A549 (cell line): Measurements from ENCODE around the gene PTPRE. TPM values are rescaled to one million over a fixed set of nuclear protein-coding genes. Genes with fewer than 3 reads are reported as not detected.

Experiments
- ATAC-seq, 2 experiments: fragments of 200-7000 bp in 1 of 2; fragments of >200 bp in 1 of 2; cut with Nextera tagmentation in 1 of 2; cut with Tn5 transposase in 1 of 2; 3 replicates each; pipeline versions ENCODE4 v1.8.0 to v1.9.1; 2018 to 2020; ENCODE audit warnings: mild to moderate bottlenecking in 1 of 2, moderate library complexity in 1 of 2
- CTCF ChIA-PET: fragments of 300-600 bp; sonication (Branson Sonifier 250); formaldehyde crosslinking; extraction: SDS; loops from one replicate; lab custom pipeline; 2021; ENCODE audit warnings: antibody characterized with exemption, inconsistent platforms; lab: Yijun Ruan, JAX
- POLR2A ChIA-PET: fragments of 350-600 bp; formaldehyde crosslinking; extraction: SDS; loops from one replicate; lab custom pipeline; 2021; ENCODE audit warnings: antibody characterized with exemption, inconsistent platforms; lab: Yijun Ruan, JAX
- DNase-seq, 2 experiments: peaks; one replicate each; pipeline versions ENCODE4 v3.0.0 to v3.0.0-alpha.2; 2011 to 2016; ENCODE audit warnings: low read depth in 1 of 2, low spot score in 1 of 2
- FAIRE-seq: peaks from 2 replicates; lab custom pipeline; 2011; peaks lifted over from hg19 to GRCh38; lab: Jason Lieb, UNC
- H3K27ac ChIP-seq, 2 experiments: fragments of >200 bp; sonication (Bioruptor Twin); formaldehyde crosslinking; 3 replicates each; pipeline ENCODE4 v1.5.1; 2016 to 2017
- H3K4me1 ChIP-seq: fragments of >200 bp; sonication (Bioruptor Twin); formaldehyde crosslinking; 3 replicates; pipeline ENCODE4 v1.6.1; 2016
- H3K4me2 ChIP-seq: fragments of >200 bp; sonication (Bioruptor Twin); formaldehyde crosslinking; 3 replicates; pipeline ENCODE4 v1.6.1; 2016
- H3K4me3 ChIP-seq: fragments of >200 bp; sonication (Bioruptor Twin); formaldehyde crosslinking; 3 replicates; pipeline ENCODE4 v1.5.1; 2016
- H3K9me3 ChIP-seq: fragments of >200 bp; sonication (Bioruptor Twin); formaldehyde crosslinking; 3 replicates; pipeline ENCODE4 v1.6.1; 2016
- ATOH8 ChIP-seq: fragments of 250-450 bp; sonication (Bioruptor Pico); IDR thresholded peaks from 2 replicates; pipeline ENCODE4 v1.5.0; 2020; ENCODE audit warnings: low read depth, mild to moderate bottlenecking, moderate library complexity
- BCL3 ChIP-seq: fragments of >200 bp; sonication (Bioruptor Twin); formaldehyde crosslinking; IDR thresholded peaks from 3 replicates; pipeline ENCODE4 v1.6.1; 2016
- CBX8 ChIP-seq: fragments of 200-600 bp; sonication (generic); IDR thresholded peaks from 2 replicates; pipeline ENCODE4 v1.6.1; 2016
- CEBPB ChIP-seq, 2 experiments: fragments of >200 bp in 1 of 2; sonication (Bioruptor Twin) in 1 of 2; formaldehyde crosslinking in 1 of 2; IDR thresholded peaks; 2 replicates each; pipeline ENCODE4 v1.6.1; 2012 to 2016
- CHD4 ChIP-seq: fragments of 200-600 bp; sonication (generic); IDR thresholded peaks from 2 replicates; pipeline ENCODE4 v1.6.1; 2016; ENCODE audit warnings: antibody characterized with exemption, mild to moderate bottlenecking, borderline replicate concordance
- CTCF ChIP-seq: fragments of >200 bp; sonication (Bioruptor Twin); formaldehyde crosslinking; IDR thresholded peaks from 3 replicates; pipeline ENCODE4 v1.5.1; 2016
- E2F6 ChIP-seq: IDR thresholded peaks from 2 replicates; pipeline ENCODE4 v1.6.1; 2012; ENCODE audit warnings: low read depth, borderline replicate concordance
- EHMT2 ChIP-seq: fragments of 200-600 bp; sonication (generic); IDR thresholded peaks from 2 replicates; pipeline ENCODE4 v1.6.1; 2016; ENCODE audit warnings: antibody characterized with exemption, low read depth, mild to moderate bottlenecking, moderate library complexity
- EP300 ChIP-seq, 2 experiments: fragments of >200 bp; sonication (Bioruptor Twin); formaldehyde crosslinking; IDR thresholded peaks; 2 replicates in 1 of 2; 3 replicates in 1 of 2; pipeline ENCODE4 v1.6.1; 2016 to 2017
- FOSB ChIP-seq: fragments of 250-450 bp; sonication (Bioruptor Pico); IDR thresholded peaks from 2 replicates; pipeline ENCODE4 v1.5.0; 2020; ENCODE audit warnings: mild to moderate bottlenecking, moderate library complexity
- FOSL2 ChIP-seq, 2 experiments: fragments of 450-650 bp in 1 of 2; fragments of >200 bp in 1 of 2; sonication (Bioruptor Twin) in 1 of 2; formaldehyde crosslinking; IDR thresholded peaks; 2 replicates each; pipeline versions ENCODE4 v1.5.0 to v1.6.1; 2016 to 2020; ENCODE audit warnings: mild to moderate bottlenecking in 1 of 2, moderate library complexity in 1 of 2
- FOXS1 ChIP-seq: fragments of 250-450 bp; sonication (Bioruptor Pico); IDR thresholded peaks from 2 replicates; pipeline ENCODE4 v1.5.0; 2020; ENCODE audit warnings: mild to moderate bottlenecking, moderate library complexity
- GATA3 ChIP-seq: IDR thresholded peaks from 2 replicates; pipeline ENCODE4 v1.6.1; 2012; ENCODE audit warnings: borderline replicate concordance
- HOXA7 ChIP-seq: fragments of 250-450 bp; sonication (Bioruptor Pico); IDR thresholded peaks from 2 replicates; pipeline ENCODE4 v1.5.0; 2020; ENCODE audit warnings: mild to moderate bottlenecking, moderate library complexity
- HOXB5 ChIP-seq: fragments of 250-450 bp; sonication (Bioruptor Pico); IDR thresholded peaks from 2 replicates; pipeline ENCODE4 v1.5.0; 2020; ENCODE audit warnings: mild to moderate bottlenecking, moderate library complexity
- JUN ChIP-seq, 2 experiments: fragments of >200 bp; sonication (Bioruptor Twin); formaldehyde crosslinking; IDR thresholded peaks; 2 replicates in 1 of 2; 3 replicates in 1 of 2; pipeline ENCODE4 v1.6.1; 2016 to 2017
- JUNB ChIP-seq: fragments of >200 bp; sonication (Bioruptor Twin); formaldehyde crosslinking; IDR thresholded peaks from 2 replicates; pipeline ENCODE4 v1.6.1; 2016
- KDM1A ChIP-seq: fragments of 200-600 bp; sonication (generic); IDR thresholded peaks from 2 replicates; pipeline ENCODE4 v1.6.1; 2016; ENCODE audit warnings: low read depth, mild to moderate bottlenecking
- MAFK ChIP-seq: fragments of 450-650 bp; IDR thresholded peaks from 2 replicates; pipeline ENCODE4 v1.6.1; 2014; ENCODE audit not compliant: partially characterized antibody
- MAX ChIP-seq: IDR thresholded peaks from 2 replicates; pipeline ENCODE4 v1.6.1; 2012
- MAZ ChIP-seq: fragments of 150-350 bp; IDR thresholded peaks from 2 replicates; pipeline ENCODE4 v1.6.1; 2014; ENCODE audit warnings: antibody characterized with exemption, low read depth, low read length, borderline replicate concordance
- PHF8 ChIP-seq: fragments of 200-600 bp; sonication (generic); IDR thresholded peaks from 2 replicates; pipeline ENCODE4 v1.6.1; 2016; ENCODE audit warnings: low read depth, mild to moderate bottlenecking, antibody characterized with exemption, moderate library complexity, borderline replicate concordance
- POLR2A ChIP-seq: IDR thresholded peaks from 2 replicates; pipeline ENCODE4 v1.6.1; 2012; ENCODE audit warnings: mild to moderate bottlenecking, low read length
- RNF2 ChIP-seq: fragments of 200-600 bp; sonication (generic); IDR thresholded peaks from 2 replicates; pipeline ENCODE4 v1.6.1; 2016; ENCODE audit warnings: low read depth, mild to moderate bottlenecking, antibody characterized with exemption, moderate library complexity, borderline replicate concordance
- SREBF2 ChIP-seq: fragments of 450-650 bp; IDR thresholded peaks from 2 replicates; pipeline ENCODE4 v1.6.1; 2014; ENCODE audit warnings: mild to moderate bottlenecking, moderate library complexity
- TFCP2L1 ChIP-seq: fragments of 250-450 bp; sonication (Bioruptor Pico); IDR thresholded peaks from 2 replicates; pipeline ENCODE4 v1.5.0; 2021; ENCODE audit warnings: mild to moderate bottlenecking
- ZFP36 ChIP-seq: fragments of 450-650 bp; IDR thresholded peaks from 2 replicates; pipeline ENCODE4 v1.6.1; 2014; ENCODE audit warnings: borderline replicate concordance; ENCODE audit not compliant: partially characterized antibody
- ZNF302 ChIP-seq: fragments of 250-450 bp; sonication (Bioruptor Pico); IDR thresholded peaks from 2 replicates; pipeline ENCODE4 v1.9.0; 2021; ENCODE audit warnings: inconsistent platforms, mild to moderate bottlenecking, moderate library complexity
- ZSCAN20 ChIP-seq: fragments of 250-450 bp; sonication (Bioruptor Pico); IDR thresholded peaks from 2 replicates; pipeline ENCODE4 v1.8.0; 2022; ENCODE audit warnings: mild to moderate bottlenecking, moderate library complexity
- WGBS: methylation state at CpG from one replicate; pipeline ENCODE4 v1.1.6; 2017; ENCODE audit errors: missing lambda C conversion rate; 5-methylcytosine and 5-hydroxymethylcytosine counted together
- polyA plus RNA-seq, 4 experiments: library from polyadenylated mRNA; depleted of rRNA in 3 of 4; stranded (reverse); fragments of >200 nt; fragmentation: RNase III in 1 of 4; extraction: RNeasy Plus Mini Kit Qiagen cat#74134 plus additional on column Dnase treatment in 1 of 4; gene quantifications; 2 replicates in 3 of 4; 3 replicates in 1 of 4; pipeline ENCODE4 v1.2.3, GENCODE V29; 2011 to 2017

Gene PTPRE
- polyA plus RNA-seq, 2 of the 4 experiments (the other 2 are of a cell fraction) = 0.31 to 1.5 TPM

- TF ChIP-seq JUN (IDR thresholded peaks at IDR 0.05) = no peak
- TF ChIP-seq SREBF2 = no peak
- TF ChIP-seq GATA3 = no peak
Measured at GRCh38 chr10:127875449-127875765, 31.5 kb upstream of the PTPRE start (continued).

GRCh38 chr10:127875916-127876315 is 31.0 kb upstream of the PTPRE start:
- no peak for ATAC-seq
- Histone ChIP-seq H3K4me1 (no peaks in the 10 kb centered on the region), H3K9me3 (no peaks in the 10 kb centered on the region), H3K4me3 (no peak overlapping the region), H3K4me2 (no peak overlapping the region), H3K27ac (no peak overlapping the region)
- TF ChIP-seq CEBPB (IDR thresholded peaks at IDR 0.05) = no peak
- TF ChIP-seq TFCP2L1 (CRISPR knock-in tag) = no peak
- no peak for TF ChIP-seq SREBF2
- TF ChIP-seq ZFP36 = no peak
- no peak for TF ChIP-seq FOSL2 (IDR thresholded peaks at IDR 0.05)
- TF ChIP-seq FOSL2 (CRISPR knock-in tag; IDR thresholded peaks at IDR 0.05) = no peak
- no peak for TF ChIP-seq FOSB (CRISPR knock-in tag)
- TF ChIP-seq POLR2A = no peak
- TF ChIP-seq CHD4 = no peak
- TF ChIP-seq PHF8 = no peak
- no peak for TF ChIP-seq JUNB
- no peak for TF ChIP-seq EHMT2
- POLR2A ChIA-PET = no interaction called here
- CTCF ChIA-PET = interaction anchor here (0.9 to 1.7 kb wide), 3 partner anchors 22 to 136 kb away, joined by 3 to 5 read pairs (median 3); no protein-coding TSS in a partner anchor
- 46% methylated on average over 5 of the region's 5 CpGs for WGBS
- DNase-seq = no peak
- FAIRE-seq = no peak

- FAIRE-seq (no peak), DNase-seq (no peak), ATAC-seq (no peak)
- no peak overlapping the region for H3K27ac ChIP-seq
- no peak overlapping the region for H3K4me2 ChIP-seq
- WGBS = 41% methylated on average over 4 of the region's 4 CpGs
- no peak for TF ChIP-seq ATOH8 (CRISPR knock-in tag)
- no peak for TF ChIP-seq BCL3
- no peak for TF ChIP-seq CBX8
- no peak for TF ChIP-seq KDM1A
- TF ChIP-seq RNF2 = no peak
- TF ChIP-seq ZSCAN20 (CRISPR knock-in tag) = no peak
- TF ChIP-seq HOXA7 (CRISPR knock-in tag) = no peak
- no peak for TF ChIP-seq E2F6
- no peak for TF ChIP-seq CTCF
- TF ChIP-seq HOXB5 (CRISPR knock-in tag) = no peak
- no peak for TF ChIP-seq MAX
- no peak for TF ChIP-seq ZNF302
- TF ChIP-seq MAZ = no peak
- TF ChIP-seq MAFK = no peak
- no peak for TF ChIP-seq SREBF2
- TF ChIP-seq FOXS1 (CRISPR knock-in tag) = no peak
- no peak for TF ChIP-seq EP300 (IDR thresholded peaks at IDR 0.05)
- TF ChIP-seq, all 56 proteins: peak for 0
- Histone ChIP-seq H3K4me1 (no peaks in the 10 kb centered on the region), H3K4me3 (no peak overlapping the region), H3K9me3 (no peaks in the 10 kb centered on the region)
- ChIA-PET POLR2A (no interaction called here), CTCF (interaction anchor here (1.0 kb wide), 1 partner anchor 133 kb away, joined by 3 read pairs; no protein-coding TSS in a partner anchor)
Measured at GRCh38 chr10:127877116-127877515, 29.8 kb upstream of the PTPRE start.
